GM10266 (cell line): ENCODE data around the gene COL4A6.
"Not testable (repeated sequence)": the region's sequence is repeated elsewhere in the genome, so short reads cannot be mapped to it uniquely, and the experiment has no call there.

Experiments used
- DNase-seq: peaks from one replicate; pipeline ENCODE4 v3.0.0; 2012; ENCODE audit errors: extremely low spot score
- TF ChIP-seq, protein P1 (sequence below): IDR thresholded peaks from 2 replicates; pipeline ENCODE4 v1.5.1; 2012; ENCODE audit warnings: mild to moderate bottlenecking, low read depth; ENCODE audit not compliant: control insufficient read depth, insufficient read depth; ENCODE audit errors: missing control alignments

Gene COL4A6

GRCh38 chrX:108399418-108400165 is 38.6 kb downstream of the COL4A6 start:
- DNase-seq = no peak
- TF ChIP-seq, protein P1, sequence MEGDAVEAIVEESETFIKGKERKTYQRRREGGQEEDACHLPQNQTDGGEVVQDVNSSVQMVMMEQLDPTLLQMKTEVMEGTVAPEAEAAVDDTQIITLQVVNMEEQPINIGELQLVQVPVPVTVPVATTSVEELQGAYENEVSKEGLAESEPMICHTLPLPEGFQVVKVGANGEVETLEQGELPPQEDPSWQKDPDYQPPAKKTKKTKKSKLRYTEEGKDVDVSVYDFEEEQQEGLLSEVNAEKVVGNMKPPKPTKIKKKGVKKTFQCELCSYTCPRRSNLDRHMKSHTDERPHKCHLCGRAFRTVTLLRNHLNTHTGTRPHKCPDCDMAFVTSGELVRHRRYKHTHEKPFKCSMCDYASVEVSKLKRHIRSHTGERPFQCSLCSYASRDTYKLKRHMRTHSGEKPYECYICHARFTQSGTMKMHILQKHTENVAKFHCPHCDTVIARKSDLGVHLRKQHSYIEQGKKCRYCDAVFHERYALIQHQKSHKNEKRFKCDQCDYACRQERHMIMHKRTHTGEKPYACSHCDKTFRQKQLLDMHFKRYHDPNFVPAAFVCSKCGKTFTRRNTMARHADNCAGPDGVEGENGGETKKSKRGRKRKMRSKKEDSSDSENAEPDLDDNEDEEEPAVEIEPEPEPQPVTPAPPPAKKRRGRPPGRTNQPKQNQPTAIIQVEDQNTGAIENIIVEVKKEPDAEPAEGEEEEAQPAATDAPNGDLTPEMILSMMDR = no peak

GRCh38 chrX:108397627-108398391 is 40.4 kb downstream of the COL4A6 start:
- TF ChIP-seq, protein P1 = no peak
- no peak for DNase-seq

GRCh38 chrX:108396986-108397385 is 41.2 kb downstream of the COL4A6 start:
- DNase-seq = no peak

GRCh38 chrX:108396188-108396891 is 41.9 kb downstream of the COL4A6 start:
- no peak for DNase-seq
- TF ChIP-seq, protein P1 = no peak

More at GRCh38 chrX:108396986-108397385, 41.2 kb downstream of the COL4A6 start:
- TF ChIP-seq, protein P1 = no peak

DNA sequence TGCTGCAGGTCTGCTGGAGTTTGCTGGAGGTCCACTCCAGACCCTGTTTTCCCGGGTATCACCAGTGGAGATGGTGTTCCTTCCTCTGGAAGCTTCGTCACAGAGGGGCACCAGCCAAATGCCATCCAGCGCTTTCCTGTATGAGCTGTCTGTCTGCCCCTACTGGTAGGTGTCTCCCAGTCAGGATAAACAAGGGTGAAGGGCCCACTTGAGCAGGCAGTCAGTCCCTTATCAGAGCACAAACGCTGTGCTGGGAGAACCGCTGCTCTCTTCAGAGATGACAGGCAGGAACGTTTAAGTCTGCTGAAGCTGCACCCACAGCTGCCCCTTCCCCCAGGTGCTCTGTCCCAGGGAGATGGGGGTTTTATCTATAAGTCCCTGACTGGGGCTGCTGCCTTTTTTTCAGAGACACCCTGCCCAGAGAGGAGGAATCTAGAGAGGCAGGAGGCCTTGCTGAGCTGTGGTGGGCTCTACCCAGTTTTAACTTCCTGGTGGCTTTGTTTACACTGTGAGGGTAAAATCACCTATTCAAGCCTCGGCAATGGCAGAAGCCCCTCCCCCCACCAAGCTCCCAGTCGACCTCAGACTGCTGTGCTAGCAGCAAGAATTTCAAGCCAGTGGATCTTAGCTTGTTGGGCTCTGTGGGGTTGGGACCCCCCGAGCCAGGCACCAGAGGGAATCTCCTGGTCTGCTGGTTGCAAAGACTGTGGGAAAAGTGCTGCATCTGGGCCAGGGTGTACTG is 47.1 kb downstream of the COL4A6 start:
- DNase-seq = not testable (repeated sequence)

GRCh38 chrX:108384783-108385182 is 53.4 kb downstream of the COL4A6 start:
- no peak for DNase-seq
- TF ChIP-seq, protein P1 = no peak

- TF ChIP-seq, protein P1 = no peak
- no peak for DNase-seq
Observed at GRCh38 chrX:108380222-108380621, 58.0 kb downstream of the COL4A6 start.

GRCh38 chrX:108376821-108377220 is 61.4 kb downstream of the COL4A6 start:
- DNase-seq = not testable (repeated sequence)

DNA sequence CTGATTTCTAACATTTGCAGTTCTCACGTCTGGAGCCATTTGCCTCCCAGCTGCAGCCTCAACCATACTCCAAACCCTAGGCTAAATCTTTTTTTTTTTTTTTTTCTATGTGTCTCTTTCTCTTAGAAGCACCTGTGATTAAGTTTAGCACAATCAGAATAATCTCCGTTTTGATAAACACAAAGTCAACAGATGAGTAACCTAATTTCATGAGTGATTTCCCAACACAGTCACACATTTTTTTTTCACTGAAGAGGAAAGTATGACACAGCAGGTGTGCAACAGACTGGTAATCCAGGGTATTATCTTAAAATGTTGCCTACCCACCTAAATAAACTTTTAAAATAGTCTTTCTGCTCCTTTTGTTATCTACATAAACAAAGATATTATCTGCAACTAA is 62.6 kb downstream of the COL4A6 start:
- DNase-seq = not testable (repeated sequence)
